Measurements from ENCODE around the gene ZCCHC7.

ZCCHC7 gene

DNA sequence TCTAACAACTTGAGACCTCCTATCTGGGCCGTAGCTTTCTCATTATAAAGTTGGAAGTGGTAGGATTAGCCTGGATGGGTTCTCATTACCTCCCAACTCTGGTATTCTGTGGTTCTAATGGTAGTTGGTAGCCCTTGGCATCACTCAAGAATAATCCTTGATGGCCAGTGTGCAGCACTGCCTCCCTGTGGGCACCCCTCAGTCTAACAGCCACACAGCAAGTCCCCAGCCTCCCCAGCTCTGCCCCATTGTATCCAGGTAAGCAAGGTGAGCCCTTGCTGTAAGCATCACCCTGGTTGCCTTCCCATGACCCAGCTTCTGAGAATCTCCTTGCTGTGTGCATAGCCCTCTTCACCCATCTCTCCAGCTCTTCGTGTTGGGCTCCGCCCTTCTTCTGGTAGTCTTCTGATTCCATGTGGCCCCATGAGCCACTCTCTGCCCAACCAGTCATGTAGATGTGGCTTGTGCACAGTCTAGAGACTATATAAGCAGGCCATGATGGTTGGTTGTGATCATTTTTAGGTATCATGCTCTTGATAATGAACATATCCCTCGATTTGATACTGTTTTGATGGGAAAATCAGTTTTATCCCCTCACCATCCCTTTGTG lies 244.5 kb downstream of the ZCCHC7 start:
- in situ Hi-C loops (cut with MboI; ENCODE audit: low sequenced_read_pairs): loop anchor here (25.0 kb wide), 1 partner anchor 478 kb away; no protein-coding TSS in a partner anchor

DNA sequence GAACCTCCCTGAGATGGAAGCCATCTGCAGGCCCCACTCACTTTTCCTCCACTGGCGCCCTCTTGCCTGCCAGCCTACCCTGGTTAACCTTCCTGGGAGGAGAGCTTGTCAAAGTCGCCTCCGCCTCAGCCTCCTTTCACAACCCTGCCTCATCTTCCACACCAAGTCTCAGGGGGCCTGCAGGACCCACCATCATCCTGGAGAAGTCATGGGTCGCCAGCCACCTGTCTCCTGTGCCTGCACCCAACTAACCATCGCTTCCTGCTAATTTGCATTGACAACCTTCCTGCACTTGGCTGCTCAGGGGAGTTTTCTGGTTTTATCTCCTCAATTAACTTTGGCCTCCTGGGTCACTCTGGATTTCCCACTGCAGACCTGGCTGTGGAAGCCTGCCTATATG lies 249.3 kb downstream of the ZCCHC7 start:
- in situ Hi-C loops (cut with MboI; ENCODE audit: low sequenced_read_pairs): loop anchor here (25.0 kb wide), 1 partner anchor 482 kb away; no protein-coding TSS in a partner anchor

GRCh38 chr9:37370282-37370681 lies 249.9 kb downstream of the ZCCHC7 start:
- in situ Hi-C loops (cut with MboI; ENCODE audit: low sequenced_read_pairs): loop anchor here (25.0 kb wide), 1 partner anchor 483 kb away; no protein-coding TSS in a partner anchor

GRCh38 chr9:37370968-37371563 lies 250.7 kb downstream of the ZCCHC7 start:
- in situ Hi-C loops (cut with MboI; ENCODE audit: low sequenced_read_pairs): loop anchor here (25.0 kb wide), 1 partner anchor 484 kb away; no protein-coding TSS in a partner anchor

DNA sequence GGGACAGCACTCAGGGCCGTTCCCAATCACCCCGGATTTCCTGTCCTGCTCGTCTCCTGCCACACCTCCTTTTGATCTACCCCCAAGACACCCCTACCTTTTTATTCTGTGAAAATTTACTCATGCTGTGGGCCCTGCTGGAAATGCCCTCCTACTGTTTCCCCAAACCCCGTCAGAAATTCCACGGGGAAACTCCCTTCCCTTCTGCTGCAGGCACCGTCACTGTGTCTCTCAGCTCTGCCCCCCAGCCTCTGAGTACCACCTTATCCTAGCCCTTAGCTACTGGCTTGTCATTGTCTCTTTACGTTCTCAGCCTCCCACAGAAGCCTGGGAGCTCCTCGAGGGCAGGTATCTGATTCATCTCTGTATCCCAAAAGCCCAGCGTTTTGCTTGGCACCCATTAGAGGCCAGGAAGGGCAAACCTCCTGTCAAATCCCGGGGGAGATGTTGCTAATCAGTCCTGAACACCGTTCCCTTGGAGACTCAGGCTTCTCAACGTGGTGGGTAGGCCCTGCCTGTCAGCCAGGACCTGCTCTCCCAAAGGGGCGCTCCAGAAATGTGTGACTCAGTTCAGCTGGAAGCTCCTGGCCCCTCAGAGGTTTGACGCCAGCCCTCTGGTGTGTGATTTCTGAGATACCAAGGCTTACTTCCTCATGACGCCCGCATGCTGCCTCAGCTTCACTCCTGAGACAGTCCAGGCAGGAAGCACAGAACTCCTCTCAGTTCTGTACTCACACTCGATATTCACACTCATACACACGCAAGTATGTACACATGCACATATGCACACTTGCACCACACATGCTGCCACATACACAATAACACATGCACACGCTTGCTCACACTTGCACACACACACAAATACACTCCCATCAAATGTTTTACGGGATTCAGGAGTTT lies 251.4 kb downstream of the ZCCHC7 start:
- in situ Hi-C loops (cut with MboI; ENCODE audit: low sequenced_read_pairs): loop anchor here (25.0 kb wide), 1 partner anchor 485 kb away; no protein-coding TSS in a partner anchor

DNA sequence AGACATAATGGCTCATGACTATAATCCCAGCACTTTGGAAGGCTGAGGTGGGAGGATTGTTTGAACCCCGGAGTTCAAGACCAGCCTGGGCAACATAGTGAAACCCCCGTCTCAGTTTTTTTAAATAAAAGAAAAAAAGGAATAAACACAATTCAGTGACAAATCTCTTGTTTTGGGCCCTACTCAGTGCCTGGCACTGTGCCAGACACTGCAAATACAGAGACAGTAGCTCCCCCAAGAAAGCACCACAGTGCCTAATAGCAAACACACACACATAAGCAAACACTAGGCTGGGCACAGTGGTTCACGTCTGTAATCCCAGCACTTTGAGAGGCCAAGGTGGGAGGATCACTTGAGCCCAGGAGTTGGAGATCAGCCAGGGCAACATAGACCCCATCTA lies 252.5 kb downstream of the ZCCHC7 start:
- in situ Hi-C loops (cut with MboI; ENCODE audit: low sequenced_read_pairs): loop anchor here (25.0 kb wide), 1 partner anchor 486 kb away; no protein-coding TSS in a partner anchor

GRCh38 chr9:37373621-37374020 lies 253.2 kb downstream of the ZCCHC7 start:
- in situ Hi-C loops (cut with MboI; ENCODE audit: low sequenced_read_pairs): loop anchor here (25.0 kb wide), 1 partner anchor 486 kb away; no protein-coding TSS in a partner anchor

GRCh38 chr9:37374892-37375291 lies 254.5 kb downstream of the ZCCHC7 start:
- in situ Hi-C loops (cut with MboI; ENCODE audit: low sequenced_read_pairs): loop anchor here (25.0 kb wide), 1 partner anchor 488 kb away; no protein-coding TSS in a partner anchor

DNA sequence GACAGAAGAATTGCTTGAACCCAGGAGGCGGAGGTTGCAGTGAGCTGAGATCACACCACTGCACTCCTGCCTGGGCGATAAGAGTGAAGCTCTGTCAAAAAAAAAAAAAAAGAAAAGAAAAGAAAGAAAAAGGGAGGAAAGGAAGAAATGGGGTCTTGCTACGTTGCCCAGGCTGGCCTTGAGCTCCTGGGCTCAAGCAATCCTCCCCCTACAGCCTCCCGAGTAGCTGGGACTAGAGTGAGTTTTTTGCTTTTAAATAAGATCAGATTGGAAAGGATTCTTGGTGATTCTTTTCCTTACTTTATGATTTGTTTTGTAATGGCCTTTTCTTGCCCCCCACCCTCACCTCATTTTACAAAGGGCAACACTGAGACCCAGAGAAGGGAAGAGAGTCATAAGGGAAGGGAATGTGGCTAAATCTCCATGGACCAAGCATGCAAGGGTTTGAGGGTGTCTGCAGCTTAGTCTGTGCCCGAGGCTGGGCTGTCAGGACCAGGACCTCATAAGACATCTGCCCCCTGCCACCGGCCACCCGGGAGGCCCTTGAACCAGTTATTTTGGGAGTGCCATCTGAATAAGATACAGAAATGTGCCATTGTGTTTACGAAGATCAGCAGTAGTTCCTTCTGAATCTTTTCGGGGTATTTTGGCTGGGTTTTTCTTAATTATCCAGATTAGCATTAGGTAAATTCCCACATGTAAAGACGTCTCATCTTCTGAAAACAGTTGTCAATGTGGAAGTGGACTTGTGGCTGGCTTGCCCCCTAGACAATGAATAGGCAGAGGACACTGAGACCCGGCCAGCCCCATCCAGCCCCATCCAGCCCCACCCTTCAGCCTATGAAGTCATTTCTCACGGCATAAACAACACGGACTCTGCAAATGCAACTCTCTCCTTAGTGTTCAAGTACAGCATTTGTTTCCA lies 257.6 kb downstream of the ZCCHC7 start:
- in situ Hi-C loops (cut with MboI; ENCODE audit: low sequenced_read_pairs): no loop called here

DNA sequence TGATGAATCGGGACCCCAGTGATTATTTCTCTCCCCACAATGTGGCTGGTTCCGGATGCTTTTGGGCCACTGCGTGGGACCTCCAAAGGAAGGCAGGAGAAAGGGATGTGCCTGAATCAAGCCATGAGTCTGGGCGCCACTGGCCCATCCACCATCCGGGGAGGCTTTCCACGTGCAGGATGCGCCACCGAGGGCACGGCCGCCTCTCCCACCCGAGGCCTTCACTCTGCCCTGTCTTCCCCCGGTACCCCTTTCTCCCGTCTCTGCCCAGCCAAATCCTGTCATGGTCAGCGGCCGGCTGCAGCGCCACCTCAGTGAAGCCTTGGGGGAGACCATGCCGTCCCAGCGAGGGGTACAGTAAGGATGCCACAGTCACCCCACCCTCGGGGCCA lies 258.2 kb downstream of the ZCCHC7 start:
- in situ Hi-C loops (cut with MboI; ENCODE audit: low sequenced_read_pairs): no loop called here

DNA sequence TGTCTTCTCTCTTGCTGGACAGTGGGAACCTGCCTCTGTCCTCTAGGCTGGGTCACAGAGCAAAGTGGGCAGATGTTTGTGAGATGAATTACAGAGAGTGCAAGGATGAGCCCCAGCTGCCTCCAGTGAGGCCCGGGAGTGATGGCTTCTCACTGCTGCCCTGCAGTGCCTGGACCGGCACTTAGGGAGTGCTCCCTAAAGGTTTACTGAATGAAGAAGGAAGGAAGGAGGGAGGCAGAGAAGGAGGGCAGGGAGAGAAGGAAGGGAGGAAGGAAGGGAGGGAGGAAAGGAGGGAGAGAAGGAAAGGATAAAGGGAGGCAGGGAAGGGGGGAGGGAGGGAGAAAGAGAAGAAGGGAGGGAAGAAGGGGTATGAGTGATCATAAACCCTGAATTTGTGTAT lies 259.5 kb downstream of the ZCCHC7 start:
- in situ Hi-C loops (cut with MboI; ENCODE audit: low sequenced_read_pairs): no loop called here

DNA sequence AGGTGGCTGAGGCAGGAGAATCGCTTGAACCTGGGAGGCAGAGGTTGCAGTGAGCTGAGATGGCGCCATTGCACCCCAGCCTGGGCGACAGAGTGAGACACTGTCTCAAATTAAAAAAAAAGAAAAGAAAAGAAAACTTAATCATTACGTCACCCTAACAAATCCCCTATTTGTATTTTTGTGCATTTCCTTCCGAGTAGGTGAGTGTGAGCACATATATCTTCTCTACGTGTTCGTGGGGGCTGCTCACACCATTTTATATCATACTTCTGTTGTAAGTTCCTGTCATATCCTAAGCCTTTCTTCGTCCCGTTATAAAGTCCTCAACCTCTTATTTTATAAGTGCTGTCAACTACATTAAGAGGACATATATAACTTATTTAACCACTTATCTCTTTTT lies 260.2 kb downstream of the ZCCHC7 start:
- in situ Hi-C loops (cut with MboI; ENCODE audit: low sequenced_read_pairs): no loop called here

- in situ Hi-C loops (cut with MboI; ENCODE audit: low sequenced_read_pairs): no loop called here
These were observed 260.8 kb downstream of the ZCCHC7 start for GRCh38 chr9:37381094-37381741.

GRCh38 chr9:37382161-37382981 lies 262.0 kb downstream of the ZCCHC7 start:
- in situ Hi-C loops (cut with MboI; ENCODE audit: low sequenced_read_pairs): no loop called here

DNA sequence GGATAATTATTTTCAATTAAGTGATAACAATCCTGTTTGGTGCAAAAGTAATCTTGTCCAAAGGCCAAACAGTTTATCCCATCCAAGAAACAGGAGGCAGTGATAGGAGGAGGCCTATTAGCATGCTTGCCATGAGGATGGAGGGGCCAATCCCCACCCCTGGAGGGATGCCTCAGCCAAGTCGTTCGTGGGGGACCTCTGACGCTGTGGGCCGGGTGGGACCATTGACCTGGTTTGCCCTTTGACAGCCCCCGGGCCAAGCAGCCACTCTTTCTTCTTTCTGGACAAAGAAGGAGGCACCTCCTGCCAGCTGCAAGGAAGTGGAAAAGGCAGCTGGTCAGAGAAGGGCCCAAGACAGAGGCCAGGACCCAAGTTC lies 262.6 kb downstream of the ZCCHC7 start:
- in situ Hi-C loops (cut with MboI; ENCODE audit: low sequenced_read_pairs): no loop called here

GRCh38 chr9:37383393-37383792 lies 263.0 kb downstream of the ZCCHC7 start:
- in situ Hi-C loops (cut with MboI; ENCODE audit: low sequenced_read_pairs): no loop called here

- in situ Hi-C loops (cut with MboI; ENCODE audit: low sequenced_read_pairs): no loop called here
These were observed 263.7 kb downstream of the ZCCHC7 start for GRCh38 chr9:37383876-37384746.

DNA sequence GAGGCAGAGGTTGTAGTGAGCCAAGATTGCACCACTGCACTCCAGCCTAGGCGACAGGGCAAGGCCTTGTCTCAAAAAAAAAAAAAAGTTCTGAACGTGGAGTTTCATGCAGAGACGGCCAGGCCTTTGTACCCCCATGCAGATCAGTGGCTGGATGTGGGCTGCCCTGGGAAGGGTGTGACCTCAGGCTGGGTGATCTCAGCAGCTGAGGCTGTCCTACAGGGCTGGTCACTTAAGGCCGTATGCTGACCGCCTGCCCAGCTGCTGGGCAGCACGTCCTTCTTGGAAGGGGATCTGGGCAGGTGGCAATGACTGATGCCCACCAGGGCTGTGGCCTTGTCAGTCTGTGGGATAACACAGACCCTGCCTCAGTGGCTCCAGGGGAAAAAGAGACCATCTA lies 264.9 kb downstream of the ZCCHC7 start:
- in situ Hi-C loops (cut with MboI; ENCODE audit: low sequenced_read_pairs): no loop called here
